Stimulated activated CD4-positive, alpha-beta T cell treated with anti-CD3 and anti-CD28 coated beads, TNF-alpha, amount 100 ng/mL, for 48 hours (primary cell): Measurements from ENCODE around the gene PTPN1.
"Not testable (repeated sequence)": the region's sequence is repeated elsewhere in the genome, so short reads cannot be mapped to it uniquely, and the experiment has no call there.

Source experiments
- DNase-seq, 3 donors: peaks; one replicate each; pipeline ENCODE4 v3.0.0-alpha.2; 2020; ENCODE audit warnings: low read depth in 3 of 3

Gene PTPN1

GRCh38 chr20:50481741-50482140 lies 28.4 kb upstream of the PTPN1 start:
- DNase-seq, result no peak

- DNase-seq, result no peak
Observed at GRCh38 chr20:50482396-50482981, 27.7 kb upstream of the PTPN1 start.

- no peak for DNase-seq
Observed at GRCh38 chr20:50484271-50484976, 25.8 kb upstream of the PTPN1 start.

GRCh38 chr20:50487397-50487796 lies 22.8 kb upstream of the PTPN1 start:
- DNase-seq, result no peak

GRCh38 chr20:50488236-50488806 lies 21.9 kb upstream of the PTPN1 start:
- DNase-seq, result no peak

DNA sequence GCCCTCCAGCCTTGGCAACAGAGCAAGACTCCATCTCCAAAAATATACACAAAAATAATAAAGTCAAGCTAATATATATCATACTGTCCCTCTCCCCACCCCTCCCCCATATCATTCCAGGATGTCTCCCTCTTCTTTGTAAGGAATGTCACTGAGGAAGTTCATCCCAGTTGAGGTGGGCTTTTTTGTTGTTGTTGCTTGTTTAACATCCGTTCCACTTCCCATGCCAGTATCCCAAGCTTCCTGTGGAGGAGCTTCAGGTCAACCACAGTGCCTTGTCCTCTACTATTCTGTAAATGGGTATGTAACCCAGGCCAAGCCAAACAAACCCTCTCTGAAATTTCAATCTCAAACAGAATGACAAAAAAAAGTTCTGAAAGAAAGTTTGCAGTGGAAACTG lies 19.0 kb upstream of the PTPN1 start:
- DNase-seq, result no peak

DNA sequence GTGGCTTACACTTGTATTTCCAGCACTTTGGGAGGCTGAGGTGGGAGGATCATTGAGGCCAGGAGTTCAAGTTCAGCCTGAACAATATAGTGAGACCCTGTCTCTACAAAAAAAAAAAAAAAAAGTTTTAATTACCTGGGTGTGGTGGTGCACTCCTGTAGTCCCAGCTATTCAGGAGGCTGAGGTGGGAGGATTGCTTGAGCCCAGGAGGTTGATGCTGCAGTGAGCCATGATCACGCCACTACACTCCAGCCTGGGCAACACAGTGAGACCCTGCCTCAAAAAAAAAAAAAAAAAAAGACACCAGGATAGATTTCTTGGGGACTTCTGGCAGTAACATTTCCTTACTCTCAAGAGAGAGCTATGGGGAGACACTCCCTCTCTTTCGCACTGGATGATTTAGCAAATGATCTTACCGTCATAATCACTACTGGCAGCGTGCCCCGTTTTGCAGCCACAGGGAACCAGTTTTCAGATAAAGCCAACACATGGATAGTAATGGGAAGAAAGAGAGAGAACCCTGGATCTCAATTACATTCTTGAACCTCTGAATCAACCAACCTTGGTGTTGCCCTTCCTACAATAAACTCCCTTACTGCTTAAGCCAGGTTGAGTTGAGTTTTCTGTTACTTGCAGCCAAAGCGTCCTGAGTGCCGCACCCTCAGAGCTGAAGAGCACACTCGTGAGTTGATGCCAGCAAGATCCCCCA lies 18.1 kb upstream of the PTPN1 start:
- no peak for DNase-seq

DNA sequence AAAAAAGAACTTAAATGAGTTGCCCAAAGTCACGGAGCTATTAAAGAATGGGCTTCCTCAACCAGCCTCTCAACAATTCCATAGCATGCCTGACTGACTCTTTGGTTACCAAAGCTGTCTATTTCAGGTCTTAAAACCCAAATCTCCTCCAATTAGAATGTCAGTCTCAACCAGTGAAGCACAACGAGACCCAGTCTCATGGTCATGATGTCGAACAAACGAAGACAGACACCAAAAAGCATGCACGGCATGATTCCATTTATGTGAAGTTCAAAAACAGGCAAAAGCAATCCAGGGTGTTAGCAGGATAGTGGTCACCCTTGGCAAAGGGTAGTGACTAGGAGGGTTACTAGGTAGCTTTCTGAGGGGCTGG lies 16.3 kb upstream of the PTPN1 start:
- no peak for DNase-seq

GRCh38 chr20:50494428-50494827 lies 15.8 kb upstream of the PTPN1 start:
- no peak for DNase-seq

GRCh38 chr20:50496773-50497385 lies 13.3 kb upstream of the PTPN1 start:
- DNase-seq, result no peak

GRCh38 chr20:50498071-50498776 lies 12.0 kb upstream of the PTPN1 start:
- no peak for DNase-seq

- DNase-seq, result no peak
Observed at GRCh38 chr20:50499938-50500337, 10.2 kb upstream of the PTPN1 start.

DNA sequence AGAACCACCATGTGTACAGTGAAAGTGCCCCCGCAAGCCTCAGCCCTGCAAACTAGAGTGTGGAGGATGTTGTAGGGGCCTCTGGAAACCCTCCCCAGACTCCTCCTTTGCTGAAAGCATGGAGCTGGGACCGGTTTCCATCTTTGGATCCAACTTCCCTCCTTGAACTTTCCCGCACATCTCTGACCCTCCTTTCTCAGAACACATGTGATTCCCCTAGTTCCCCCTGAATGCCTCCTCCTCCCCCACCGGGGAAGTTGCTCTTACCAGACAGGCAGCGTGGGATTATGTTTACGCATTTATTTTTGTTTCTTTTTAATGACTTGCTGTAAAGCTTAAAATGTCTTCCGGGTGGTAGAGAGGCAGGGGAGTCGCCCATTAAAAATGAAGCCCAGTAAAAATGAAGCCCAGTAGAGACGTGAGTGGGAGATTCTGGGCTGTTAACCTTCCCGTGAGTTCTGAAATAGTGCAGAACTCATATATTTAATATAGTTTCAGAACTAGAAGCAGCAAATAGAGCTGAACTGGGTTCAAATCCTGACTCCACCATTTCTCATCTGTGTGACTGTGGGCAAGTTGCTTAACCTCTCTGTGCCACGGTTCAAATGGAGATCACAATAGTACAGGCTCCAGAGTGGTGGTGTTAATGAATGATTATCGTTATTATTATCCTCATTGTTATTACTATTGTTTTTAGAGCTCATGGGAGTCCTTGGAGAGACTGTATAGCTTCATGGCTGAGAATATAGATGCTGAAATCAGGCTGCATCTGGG lies 8.0 kb upstream of the PTPN1 start:
- no peak for DNase-seq

- no peak for DNase-seq
Observed at GRCh38 chr20:50504231-50504823, 5.9 kb upstream of the PTPN1 start.

DNA sequence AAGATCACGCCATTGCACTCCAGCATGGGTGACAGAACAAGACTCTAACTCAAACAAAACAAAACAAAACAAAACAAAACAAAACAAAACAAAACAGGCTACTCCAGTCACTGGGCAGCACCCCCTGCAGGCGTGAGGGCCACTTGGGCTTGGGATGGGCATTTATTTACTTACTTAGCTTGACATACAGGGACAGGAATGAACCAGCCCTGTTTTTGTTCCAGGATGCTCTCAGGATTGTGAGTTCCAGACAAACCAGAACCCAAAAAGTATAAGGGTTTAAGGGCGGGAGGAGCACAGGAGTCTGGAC lies 4.0 kb upstream of the PTPN1 start:
- DNase-seq, result no peak

- DNase-seq, result not testable (repeated sequence)
Observed at GRCh38 chr20:50507745-50508144, 2.4 kb upstream of the PTPN1 start.

- DNase-seq, result no peak
Observed at GRCh38 chr20:50508171-50508755, 1.9 kb upstream of the PTPN1 start.

- no peak for DNase-seq
Observed at GRCh38 chr20:50510706-50511542, 741 bp downstream of the PTPN1 start.

- DNase-seq, result no peak
Observed at GRCh38 chr20:50512323-50512722, 2.1 kb downstream of the PTPN1 start.
